Liver (tissue), 2 donors: ENCODE results near the gene SARDH.

ENCODE experiments used
- YY1 ChIP-seq: IDR thresholded peaks from 2 replicates; pipeline ENCODE4 v1.6.1; 2016; ENCODE audit warnings: antibody characterized with exemption, mild to moderate bottlenecking
- TF ChIP-seq, protein P1 (sequence below): fragments of 150-350 bp; IDR thresholded peaks from 2 replicates; pipeline ENCODE4 v1.5.1; 2017; ENCODE audit warnings: improper control_type of control experiment, low read depth, low read length; ENCODE audit not compliant: missing input control
- TF ChIP-seq, protein P2 (sequence below): IDR thresholded peaks from 2 replicates; pipeline ENCODE4 v1.6.1; 2016; ENCODE audit warnings: antibody characterized with exemption, mild to moderate bottlenecking
- TF ChIP-seq, protein P3 (sequence below): IDR thresholded peaks from 2 replicates; pipeline ENCODE4 v1.6.1; 2016; ENCODE audit warnings: antibody characterized with exemption
- donor health status: healthy.

DNA sequence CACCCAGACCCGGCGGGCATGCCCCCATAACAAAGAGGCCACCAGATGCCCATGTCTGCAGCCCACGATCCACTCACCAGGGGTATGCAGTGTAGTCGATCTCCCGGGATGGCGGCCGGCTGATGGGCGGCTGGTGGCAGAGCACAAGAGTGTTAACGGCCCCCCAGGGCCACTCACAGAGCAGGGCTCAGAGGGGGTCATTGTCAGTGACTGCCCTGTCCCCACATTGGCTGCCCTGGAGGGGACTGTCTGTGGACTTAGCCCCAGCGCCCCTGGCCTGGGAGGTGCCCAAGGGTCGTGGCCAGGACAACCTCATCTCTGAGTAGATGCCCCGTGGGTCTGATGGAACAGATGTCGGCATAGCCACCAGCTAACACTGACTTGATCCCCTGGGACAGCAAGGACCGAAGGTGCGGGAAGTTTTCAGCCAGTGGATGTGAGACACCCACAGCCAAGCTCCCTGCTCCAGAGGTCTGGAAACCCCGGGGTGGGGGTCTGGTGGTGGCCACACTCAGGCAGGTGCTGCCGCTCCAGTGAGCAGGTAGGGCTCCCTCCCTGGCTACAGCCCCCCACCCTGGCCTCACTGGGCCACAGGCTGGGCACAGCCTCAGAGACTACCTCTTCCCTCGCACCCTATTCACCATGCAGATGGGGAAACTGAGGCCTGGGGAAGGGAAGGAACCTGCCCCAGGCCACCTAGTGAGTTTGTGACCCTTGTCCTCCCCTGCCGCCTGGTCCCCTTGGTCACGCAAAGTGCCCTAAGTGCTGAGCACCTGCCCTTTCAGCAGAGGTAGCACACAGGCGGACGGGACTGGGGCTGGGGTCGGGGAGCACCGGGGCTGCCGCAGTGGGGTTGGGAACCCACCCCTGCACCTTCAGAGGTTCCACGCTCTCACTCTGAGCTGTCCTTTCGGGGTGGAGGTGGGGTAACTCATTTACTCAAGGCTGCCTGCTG, 38.1 kb upstream of the SARDH start:
- TF ChIP-seq, protein P1, sequence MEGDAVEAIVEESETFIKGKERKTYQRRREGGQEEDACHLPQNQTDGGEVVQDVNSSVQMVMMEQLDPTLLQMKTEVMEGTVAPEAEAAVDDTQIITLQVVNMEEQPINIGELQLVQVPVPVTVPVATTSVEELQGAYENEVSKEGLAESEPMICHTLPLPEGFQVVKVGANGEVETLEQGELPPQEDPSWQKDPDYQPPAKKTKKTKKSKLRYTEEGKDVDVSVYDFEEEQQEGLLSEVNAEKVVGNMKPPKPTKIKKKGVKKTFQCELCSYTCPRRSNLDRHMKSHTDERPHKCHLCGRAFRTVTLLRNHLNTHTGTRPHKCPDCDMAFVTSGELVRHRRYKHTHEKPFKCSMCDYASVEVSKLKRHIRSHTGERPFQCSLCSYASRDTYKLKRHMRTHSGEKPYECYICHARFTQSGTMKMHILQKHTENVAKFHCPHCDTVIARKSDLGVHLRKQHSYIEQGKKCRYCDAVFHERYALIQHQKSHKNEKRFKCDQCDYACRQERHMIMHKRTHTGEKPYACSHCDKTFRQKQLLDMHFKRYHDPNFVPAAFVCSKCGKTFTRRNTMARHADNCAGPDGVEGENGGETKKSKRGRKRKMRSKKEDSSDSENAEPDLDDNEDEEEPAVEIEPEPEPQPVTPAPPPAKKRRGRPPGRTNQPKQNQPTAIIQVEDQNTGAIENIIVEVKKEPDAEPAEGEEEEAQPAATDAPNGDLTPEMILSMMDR: no peak
- TF ChIP-seq, protein P2, sequence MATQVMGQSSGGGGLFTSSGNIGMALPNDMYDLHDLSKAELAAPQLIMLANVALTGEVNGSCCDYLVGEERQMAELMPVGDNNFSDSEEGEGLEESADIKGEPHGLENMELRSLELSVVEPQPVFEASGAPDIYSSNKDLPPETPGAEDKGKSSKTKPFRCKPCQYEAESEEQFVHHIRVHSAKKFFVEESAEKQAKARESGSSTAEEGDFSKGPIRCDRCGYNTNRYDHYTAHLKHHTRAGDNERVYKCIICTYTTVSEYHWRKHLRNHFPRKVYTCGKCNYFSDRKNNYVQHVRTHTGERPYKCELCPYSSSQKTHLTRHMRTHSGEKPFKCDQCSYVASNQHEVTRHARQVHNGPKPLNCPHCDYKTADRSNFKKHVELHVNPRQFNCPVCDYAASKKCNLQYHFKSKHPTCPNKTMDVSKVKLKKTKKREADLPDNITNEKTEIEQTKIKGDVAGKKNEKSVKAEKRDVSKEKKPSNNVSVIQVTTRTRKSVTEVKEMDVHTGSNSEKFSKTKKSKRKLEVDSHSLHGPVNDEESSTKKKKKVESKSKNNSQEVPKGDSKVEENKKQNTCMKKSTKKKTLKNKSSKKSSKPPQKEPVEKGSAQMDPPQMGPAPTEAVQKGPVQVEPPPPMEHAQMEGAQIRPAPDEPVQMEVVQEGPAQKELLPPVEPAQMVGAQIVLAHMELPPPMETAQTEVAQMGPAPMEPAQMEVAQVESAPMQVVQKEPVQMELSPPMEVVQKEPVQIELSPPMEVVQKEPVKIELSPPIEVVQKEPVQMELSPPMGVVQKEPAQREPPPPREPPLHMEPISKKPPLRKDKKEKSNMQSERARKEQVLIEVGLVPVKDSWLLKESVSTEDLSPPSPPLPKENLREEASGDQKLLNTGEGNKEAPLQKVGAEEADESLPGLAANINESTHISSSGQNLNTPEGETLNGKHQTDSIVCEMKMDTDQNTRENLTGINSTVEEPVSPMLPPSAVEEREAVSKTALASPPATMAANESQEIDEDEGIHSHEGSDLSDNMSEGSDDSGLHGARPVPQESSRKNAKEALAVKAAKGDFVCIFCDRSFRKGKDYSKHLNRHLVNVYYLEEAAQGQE: no peak
- TF ChIP-seq, protein P3, sequence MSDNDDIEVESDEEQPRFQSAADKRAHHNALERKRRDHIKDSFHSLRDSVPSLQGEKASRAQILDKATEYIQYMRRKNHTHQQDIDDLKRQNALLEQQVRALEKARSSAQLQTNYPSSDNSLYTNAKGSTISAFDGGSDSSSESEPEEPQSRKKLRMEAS: no peak
- no peak for TF ChIP-seq YY1
